Breast epithelium (tissue), 3 donors: ENCODE results near the gene MRM2.

Experiments
- POLR2A ChIP-seq: fragments of 450-650 bp; IDR thresholded peaks from one replicate; pipeline ENCODE4 v1.6.1; 2016; ENCODE audit warnings: antibody characterized with exemption, mild to moderate bottlenecking, moderate library complexity
- POLR2AphosphoS5 ChIP-seq, 3 donors: sonication (generic); formaldehyde crosslinking; IDR thresholded peaks; one replicate each; pipeline ENCODE4 v1.6.1; 2017; ENCODE audit warnings: antibody characterized with exemption in 3 of 3
- TF ChIP-seq, protein P1 (sequence below), 3 donors: fragments of 450-650 bp; IDR thresholded peaks; one replicate each; pipeline ENCODE4 v1.5.1; 2016 to 2017; ENCODE audit warnings: antibody characterized with exemption in 3 of 3, mild to moderate bottlenecking in 3 of 3, moderate library complexity in 3 of 3

DNA sequence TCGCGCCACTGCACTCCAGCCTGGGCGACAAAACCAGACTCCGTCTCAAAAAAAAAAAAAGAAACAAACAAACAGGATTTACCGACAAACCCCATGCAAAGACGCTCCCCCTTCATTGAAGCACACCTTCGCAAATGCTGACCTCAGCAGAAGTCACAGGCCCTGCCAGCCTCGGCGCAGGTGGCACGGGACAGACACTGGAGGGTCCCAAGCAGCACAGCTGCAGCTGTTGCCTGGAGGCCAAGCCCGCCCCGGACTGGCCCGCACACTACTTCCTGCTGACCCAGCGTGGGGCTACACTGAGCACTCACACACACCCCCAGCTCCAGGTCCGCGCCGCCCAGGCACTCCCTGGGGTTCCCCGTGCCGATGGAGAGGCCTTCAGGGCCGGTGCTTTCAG is 41.1 kb upstream of the MRM2 start:
- TF ChIP-seq, protein P1, sequence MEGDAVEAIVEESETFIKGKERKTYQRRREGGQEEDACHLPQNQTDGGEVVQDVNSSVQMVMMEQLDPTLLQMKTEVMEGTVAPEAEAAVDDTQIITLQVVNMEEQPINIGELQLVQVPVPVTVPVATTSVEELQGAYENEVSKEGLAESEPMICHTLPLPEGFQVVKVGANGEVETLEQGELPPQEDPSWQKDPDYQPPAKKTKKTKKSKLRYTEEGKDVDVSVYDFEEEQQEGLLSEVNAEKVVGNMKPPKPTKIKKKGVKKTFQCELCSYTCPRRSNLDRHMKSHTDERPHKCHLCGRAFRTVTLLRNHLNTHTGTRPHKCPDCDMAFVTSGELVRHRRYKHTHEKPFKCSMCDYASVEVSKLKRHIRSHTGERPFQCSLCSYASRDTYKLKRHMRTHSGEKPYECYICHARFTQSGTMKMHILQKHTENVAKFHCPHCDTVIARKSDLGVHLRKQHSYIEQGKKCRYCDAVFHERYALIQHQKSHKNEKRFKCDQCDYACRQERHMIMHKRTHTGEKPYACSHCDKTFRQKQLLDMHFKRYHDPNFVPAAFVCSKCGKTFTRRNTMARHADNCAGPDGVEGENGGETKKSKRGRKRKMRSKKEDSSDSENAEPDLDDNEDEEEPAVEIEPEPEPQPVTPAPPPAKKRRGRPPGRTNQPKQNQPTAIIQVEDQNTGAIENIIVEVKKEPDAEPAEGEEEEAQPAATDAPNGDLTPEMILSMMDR (IDR thresholded peaks at IDR 0.05): no peak
- TF ChIP-seq POLR2A (no peak), POLR2AphosphoS5 (IDR thresholded peaks at IDR 0.05) (no peak)
